NCI-H510A treated with DMSO at 0.1 percent for 48 hours (cell line): Measurements from ENCODE around the gene CSAD.
"Not testable (repeated sequence)": the region's sequence is repeated elsewhere in the genome, so short reads cannot be mapped to it uniquely, and the experiment has no call there.

Source experiments
- DNase-seq: peaks from one replicate; lab custom pipeline; 2025; lab: John Stamatoyannopoulos, UW

The CSAD gene

GRCh38 chr12:53179687-53180219, 972 bp downstream of the CSAD start:
- DNase-seq = no peak

- not testable (repeated sequence) for DNase-seq
Measured at GRCh38 chr12:53178803-53179202, 1.9 kb downstream of the CSAD start.

GRCh38 chr12:53177447-53177846, 3.3 kb downstream of the CSAD start:
- not testable (repeated sequence) for DNase-seq

GRCh38 chr12:53176750-53177149, 4.0 kb downstream of the CSAD start:
- DNase-seq = no peak

GRCh38 chr12:53174881-53175491, 5.7 kb downstream of the CSAD start:
- DNase-seq = peak; percentile 95

- no peak for DNase-seq
Measured at GRCh38 chr12:53173085-53173715, 7.5 kb downstream of the CSAD start.

- no peak for DNase-seq
Measured at GRCh38 chr12:53172352-53172751, 8.4 kb downstream of the CSAD start.

GRCh38 chr12:53171725-53172329, 8.9 kb downstream of the CSAD start:
- DNase-seq = peak; percentile 25

- no peak for DNase-seq
Measured at GRCh38 chr12:53170876-53171724, 9.6 kb downstream of the CSAD start.

GRCh38 chr12:53170215-53170614, 10.5 kb downstream of the CSAD start:
- no peak for DNase-seq

GRCh38 chr12:53169644-53170043, 11.1 kb downstream of the CSAD start:
- no peak for DNase-seq

- DNase-seq = no peak
Measured at GRCh38 chr12:53166837-53167236, 13.9 kb downstream of the CSAD start.

GRCh38 chr12:53163008-53163407, 17.7 kb downstream of the CSAD start:
- not testable (repeated sequence) for DNase-seq

- no peak for DNase-seq
Measured at GRCh38 chr12:53161119-53161911, 19.4 kb downstream of the CSAD start.

GRCh38 chr12:53160673-53161072, 20.1 kb downstream of the CSAD start:
- DNase-seq = no peak

- DNase-seq = no peak
Measured at GRCh38 chr12:53160000-53160399, 20.7 kb downstream of the CSAD start.

- DNase-seq = peak; percentile 81
Measured at GRCh38 chr12:53159195-53159839, 21.4 kb downstream of the CSAD start.

- no peak for DNase-seq
Measured at GRCh38 chr12:53152390-53152789, 28.3 kb downstream of the CSAD start.

- no peak for DNase-seq
Measured at GRCh38 chr12:53151039-53151438, 29.7 kb downstream of the CSAD start.

- no peak for DNase-seq
Measured at GRCh38 chr12:53147653-53148052, 33.1 kb downstream of the CSAD start.

- DNase-seq = no peak
Measured at GRCh38 chr12:53147181-53147580, 33.5 kb downstream of the CSAD start.
